GM21786 (cell line): ENCODE results near the gene AGPAT2.
"Not testable (repeated sequence)": the region's sequence is repeated elsewhere in the genome, so short reads cannot be mapped to it uniquely, and the experiment has no call there.

ENCODE experiments used
- ATAC-seq: cut with Tn5 transposase; IDR thresholded peaks from one replicate; pipeline ENCODE4 v1.9.1; 2021; ENCODE audit not compliant: unreplicated experiment

AGPAT2 gene

GRCh38 chr9:136650021-136650420 lies 37.2 kb downstream of the AGPAT2 start:
- ATAC-seq: no peak

GRCh38 chr9:136648751-136649150 lies 38.5 kb downstream of the AGPAT2 start:
- no peak for ATAC-seq

- ATAC-seq: no peak
Measured at GRCh38 chr9:136646827-136647711, 40.2 kb downstream of the AGPAT2 start.

- no peak for ATAC-seq
Measured at GRCh38 chr9:136645903-136646754, 41.1 kb downstream of the AGPAT2 start.

- ATAC-seq: no peak
Measured at GRCh38 chr9:136645352-136645902, 41.8 kb downstream of the AGPAT2 start.

- ATAC-seq: peak; percentile 65
Measured at GRCh38 chr9:136644593-136645351, 42.5 kb downstream of the AGPAT2 start.

- ATAC-seq: no peak
Measured at GRCh38 chr9:136644343-136644592, 43.0 kb downstream of the AGPAT2 start.

- ATAC-seq: no peak
Measured at GRCh38 chr9:136643596-136644342, 43.5 kb downstream of the AGPAT2 start.

GRCh38 chr9:136642439-136642921 lies 44.8 kb downstream of the AGPAT2 start:
- no peak for ATAC-seq

- ATAC-seq: no peak
Measured at GRCh38 chr9:136640171-136641111, 46.8 kb downstream of the AGPAT2 start.

GRCh38 chr9:136634904-136635303 lies 52.4 kb downstream of the AGPAT2 start:
- no peak for ATAC-seq

- not testable (repeated sequence) for ATAC-seq
Measured at GRCh38 chr9:136632491-136633106, 54.7 kb downstream of the AGPAT2 start.

GRCh38 chr9:136632072-136632471 lies 55.2 kb downstream of the AGPAT2 start:
- ATAC-seq: not testable (repeated sequence)

GRCh38 chr9:136631038-136632000 lies 55.9 kb downstream of the AGPAT2 start:
- ATAC-seq: no peak

- no peak for ATAC-seq
Measured at GRCh38 chr9:136630662-136630992, 56.6 kb downstream of the AGPAT2 start.

GRCh38 chr9:136629879-136630661 lies 57.2 kb downstream of the AGPAT2 start:
- ATAC-seq: no peak
